G401.6 (cell line): ENCODE data around the gene STX2.
"Not testable (repeated sequence)": the region's sequence is repeated elsewhere in the genome, so short reads cannot be mapped to it uniquely, and the experiment has no call there.

Experiments
- FAIRE-seq: peaks from 2 replicates; lab custom pipeline; 2012; peaks lifted over from hg19 to GRCh38; lab: Jason Lieb, UNC

The STX2 gene

GRCh38 chr12:130796985-130797686, 41.9 kb downstream of the STX2 start:
- no peak for FAIRE-seq

DNA sequence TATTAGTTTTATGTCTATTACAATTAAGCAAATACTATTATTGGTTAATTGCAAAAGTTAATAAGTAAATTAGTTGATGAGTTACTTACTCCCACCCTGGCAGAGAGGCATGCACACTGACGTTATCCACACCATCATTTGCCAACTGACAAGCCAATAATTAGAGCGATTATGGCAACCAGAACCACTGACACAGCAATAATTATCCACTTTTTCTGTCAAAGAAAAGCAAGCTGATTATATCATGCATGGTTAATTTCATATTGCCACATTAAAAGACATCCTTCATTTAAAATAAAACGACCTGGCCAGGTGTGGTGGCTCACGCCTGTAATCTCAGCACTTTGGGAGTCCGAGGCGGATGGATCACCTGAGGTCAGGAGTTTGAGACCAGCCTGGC, 43.1 kb downstream of the STX2 start:
- FAIRE-seq = no peak

DNA sequence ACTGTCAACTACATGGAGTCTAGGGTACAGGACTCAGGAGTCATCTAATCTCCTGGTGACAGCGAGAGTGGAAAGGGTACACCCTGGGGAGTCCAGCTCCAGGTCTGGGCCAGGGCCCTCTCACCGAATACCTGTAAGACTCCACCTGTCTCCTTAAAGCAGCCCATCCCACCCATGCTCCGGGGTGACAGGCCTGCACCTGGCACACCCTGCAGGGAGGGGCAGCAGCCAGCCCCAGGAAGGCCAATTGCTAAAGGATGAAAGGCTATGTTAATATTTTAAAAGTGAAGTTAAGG, 45.5 kb downstream of the STX2 start:
- FAIRE-seq = no peak

DNA sequence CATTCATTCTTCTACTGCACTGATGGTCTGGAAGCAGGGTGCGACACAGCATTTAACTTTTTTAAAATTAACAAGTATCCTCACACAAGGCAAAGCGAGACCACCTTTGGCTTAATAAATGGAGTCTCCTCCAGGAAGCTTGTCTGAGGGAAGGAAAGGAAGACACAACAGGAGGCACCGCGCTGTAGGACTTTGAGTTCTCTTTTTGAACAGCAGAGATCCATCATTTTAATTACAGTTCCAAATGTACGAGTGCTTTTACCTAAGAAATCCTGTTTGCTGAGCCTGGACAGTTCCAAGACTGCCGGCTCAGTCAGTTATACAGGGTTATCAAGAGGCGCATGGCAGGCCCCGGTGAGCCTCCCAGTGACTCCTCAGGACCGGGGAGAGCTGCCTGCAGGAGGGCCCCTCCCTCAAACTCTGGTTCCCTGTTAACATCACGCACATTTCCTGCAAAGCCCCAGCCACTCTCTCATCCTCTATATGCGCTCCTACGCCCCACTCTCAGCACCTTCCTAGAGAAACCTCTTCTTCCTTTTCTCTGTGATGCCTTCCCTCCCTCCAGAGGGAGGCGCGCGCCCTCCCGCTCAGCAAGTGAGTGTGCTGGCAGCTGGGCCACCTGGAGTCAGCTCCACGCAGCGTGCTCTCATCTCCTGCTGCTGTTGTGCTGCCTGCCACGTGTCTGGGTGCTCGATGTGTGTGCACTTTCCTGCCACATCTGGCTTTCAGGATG, 46.1 kb downstream of the STX2 start:
- FAIRE-seq = no peak

GRCh38 chr12:130791629-130792028, 47.4 kb downstream of the STX2 start:
- no peak for FAIRE-seq

GRCh38 chr12:130788515-130788914, 50.5 kb downstream of the STX2 start:
- FAIRE-seq = no peak

DNA sequence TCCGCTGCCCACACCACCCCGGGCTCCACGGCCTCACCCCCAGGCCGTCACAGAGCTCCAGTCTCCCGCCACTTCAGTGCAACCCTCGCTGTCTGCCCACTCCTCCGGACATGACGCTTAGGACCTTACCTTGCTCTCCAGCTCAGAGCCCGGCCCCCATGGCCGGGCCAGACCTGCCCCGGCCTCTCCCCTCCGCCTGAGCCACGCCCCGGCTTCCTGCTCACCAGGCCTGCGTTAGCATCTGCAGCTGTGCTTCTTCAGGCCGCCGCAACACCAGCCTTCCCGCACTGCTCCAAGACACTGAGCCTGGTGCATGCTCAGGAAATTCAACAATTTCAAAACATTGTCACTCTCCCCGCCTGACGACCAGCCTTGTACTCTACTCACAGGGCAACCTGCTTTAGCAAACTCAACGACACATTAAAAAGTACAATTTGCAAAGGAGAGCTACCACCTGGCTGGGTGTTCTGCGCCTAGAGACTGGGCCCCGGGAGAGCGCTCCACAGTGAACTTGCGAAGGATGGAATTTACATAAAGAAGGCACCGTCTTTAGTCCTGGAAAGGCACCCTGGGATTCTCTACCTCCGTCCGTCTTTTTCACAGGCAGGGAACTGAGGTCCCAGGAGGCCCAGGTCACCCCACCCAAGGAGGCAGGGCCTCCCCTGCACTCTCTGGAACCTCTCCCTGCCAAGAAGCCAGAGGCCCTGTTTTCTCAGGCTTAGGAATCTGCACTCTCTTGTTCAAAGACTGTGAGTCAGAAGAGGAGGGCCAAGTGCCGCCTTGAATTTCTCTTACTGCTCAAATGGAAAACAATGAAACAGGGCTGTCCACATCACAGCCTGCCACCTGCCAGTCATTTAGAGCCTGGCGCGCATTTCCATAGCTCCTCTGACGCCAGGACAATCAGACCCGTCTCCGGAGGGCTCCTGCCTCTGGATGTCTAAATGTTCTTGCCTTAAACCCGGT, 51.3 kb downstream of the STX2 start:
- FAIRE-seq = no peak

DNA sequence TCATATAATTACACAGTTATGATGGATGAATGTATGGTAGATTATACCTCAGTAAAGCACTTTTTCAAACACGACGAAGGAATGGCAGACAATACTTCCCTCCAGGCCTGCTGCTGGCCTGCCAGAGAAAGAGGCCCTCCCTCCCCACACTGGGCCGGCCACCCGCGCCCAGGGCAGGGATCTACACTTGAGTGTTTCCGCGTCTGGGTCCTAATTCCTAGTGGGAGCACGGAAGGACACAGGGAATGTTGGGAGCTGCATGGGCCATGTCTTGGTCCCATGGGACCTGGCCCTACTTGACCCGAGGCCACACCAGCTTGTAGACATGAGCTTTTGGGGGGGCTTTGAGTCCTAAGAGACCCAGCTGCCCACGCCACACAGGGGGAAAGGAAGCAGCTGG, 52.0 kb downstream of the STX2 start:
- no peak for FAIRE-seq

DNA sequence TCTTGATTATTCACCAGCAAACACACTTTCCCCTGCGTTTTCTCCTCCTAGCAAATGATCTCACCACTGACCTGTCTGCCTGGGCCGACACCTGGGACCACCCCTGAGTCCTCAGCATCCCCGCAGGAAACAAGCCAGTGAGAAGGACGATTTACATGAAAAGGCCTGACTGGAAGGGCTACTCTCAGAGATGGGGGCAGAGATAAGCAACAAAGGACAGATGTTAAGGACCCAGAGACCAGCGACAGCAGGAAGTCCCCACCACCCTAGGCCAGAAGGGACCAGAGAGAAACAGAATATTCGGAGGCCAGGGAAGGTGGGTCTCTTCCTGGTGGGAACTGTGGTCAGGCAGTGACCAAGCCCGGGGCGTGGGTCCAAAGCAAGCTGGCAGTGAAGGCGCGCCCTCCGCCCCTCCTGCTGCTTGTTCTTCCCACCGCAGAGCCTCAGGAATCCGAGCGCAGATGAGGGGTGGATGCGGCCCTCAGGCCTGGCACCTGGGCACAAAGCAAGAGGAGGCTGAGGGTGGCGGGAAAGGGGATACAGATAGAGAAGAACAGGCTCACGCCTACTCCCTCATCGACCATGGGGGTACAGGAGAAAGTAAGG, 55.8 kb downstream of the STX2 start:
- no peak for FAIRE-seq

- FAIRE-seq = not testable (repeated sequence)
These were observed 56.8 kb downstream of the STX2 start for GRCh38 chr12:130782245-130782644.

DNA sequence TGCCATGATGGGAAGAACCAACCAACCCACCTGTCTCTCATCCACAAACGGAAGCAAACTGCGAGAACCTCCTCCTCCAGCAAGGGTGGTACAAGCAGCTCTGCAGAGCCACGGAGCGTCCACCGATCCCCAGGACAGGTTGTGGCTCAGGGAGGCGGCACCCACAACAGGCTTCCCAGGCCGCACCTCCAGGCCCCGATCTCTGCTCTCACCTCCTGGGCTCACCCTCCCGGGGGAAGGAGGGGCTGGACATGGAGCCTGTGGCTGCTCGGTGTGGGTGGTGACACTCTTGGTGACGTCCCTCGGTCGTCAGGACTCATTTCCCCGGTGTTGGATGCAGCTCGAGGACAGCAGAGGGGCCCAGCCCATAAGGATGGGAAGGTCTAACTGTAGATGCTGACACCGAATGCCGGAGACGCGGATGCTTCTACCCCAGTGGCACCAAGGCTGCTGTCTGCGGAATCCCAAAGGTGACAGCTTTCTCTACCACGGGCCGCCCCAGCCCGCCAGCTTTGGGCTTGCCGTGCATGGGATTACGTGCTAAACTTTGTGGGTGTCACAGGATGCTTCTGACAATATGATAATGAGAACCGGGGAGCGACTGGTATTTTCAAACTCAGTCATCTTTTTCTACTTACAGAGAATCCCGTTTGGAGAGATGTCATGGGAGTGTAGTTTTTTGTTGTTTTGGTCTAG, 58.0 kb downstream of the STX2 start:
- no peak for FAIRE-seq

DNA sequence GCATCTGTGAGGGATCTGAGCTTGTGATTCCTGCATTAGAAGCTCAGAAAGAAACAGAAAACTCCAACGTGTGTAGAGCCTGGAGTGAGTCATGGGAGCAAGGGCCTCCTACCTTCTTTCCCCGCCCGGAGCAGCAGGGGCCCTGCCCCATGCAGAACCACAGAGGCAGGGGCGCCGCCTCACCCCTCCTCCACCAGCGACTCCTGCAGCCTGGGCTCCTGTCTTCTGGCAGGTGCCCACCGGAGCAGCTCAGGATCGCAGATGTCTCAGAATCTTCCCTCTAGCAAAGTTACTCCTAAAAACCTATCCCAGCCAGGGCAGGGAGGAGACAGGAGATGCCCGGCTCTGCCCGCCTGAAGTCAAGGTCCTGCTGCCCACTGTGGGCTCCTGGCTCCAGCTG, 58.7 kb downstream of the STX2 start:
- FAIRE-seq = no peak

DNA sequence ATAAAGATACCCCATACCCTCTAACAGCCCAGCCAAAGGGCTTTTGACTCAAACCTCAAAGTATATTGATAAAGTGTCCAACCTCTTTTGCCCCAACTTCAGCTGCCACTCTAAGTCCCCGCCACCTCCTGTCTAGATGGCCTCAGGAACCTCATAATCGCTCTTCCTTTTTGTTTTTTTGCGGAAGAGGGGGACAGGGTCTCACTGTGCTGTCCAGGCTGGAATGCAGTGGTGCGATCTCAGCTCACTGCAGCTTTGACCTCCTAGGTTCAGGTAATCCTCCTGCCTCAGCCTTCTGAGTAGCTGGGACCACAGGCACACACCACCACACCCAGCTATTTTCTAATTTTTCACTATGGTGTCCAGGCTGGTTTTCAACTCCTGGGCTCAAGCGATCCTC, 60.3 kb downstream of the STX2 start:
- FAIRE-seq = no peak

DNA sequence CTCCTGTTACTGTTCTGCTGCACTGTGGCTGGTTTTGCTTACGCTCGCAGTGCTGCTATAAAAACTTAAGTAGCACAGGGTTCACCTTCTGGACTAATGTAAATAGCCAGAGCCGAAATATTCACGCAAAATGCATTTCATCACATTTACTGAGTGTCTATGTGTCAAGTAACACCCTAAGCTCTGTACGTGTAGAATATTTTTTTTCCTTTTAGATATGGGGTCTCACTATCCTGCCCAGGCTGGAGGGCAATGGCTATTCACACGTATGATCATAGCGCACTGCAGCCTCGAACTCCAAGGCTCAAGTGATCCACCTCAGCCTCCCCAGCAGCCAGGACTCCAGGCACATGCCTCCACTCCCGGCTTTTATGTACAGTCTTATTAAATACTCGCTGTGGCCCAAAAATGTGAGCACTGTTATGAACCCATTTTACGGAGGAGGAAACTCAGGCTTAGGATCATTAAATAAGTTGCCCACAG, 62.2 kb downstream of the STX2 start:
- no peak for FAIRE-seq

- FAIRE-seq = no peak
These were observed 62.8 kb downstream of the STX2 start for GRCh38 chr12:130775953-130776856.

DNA sequence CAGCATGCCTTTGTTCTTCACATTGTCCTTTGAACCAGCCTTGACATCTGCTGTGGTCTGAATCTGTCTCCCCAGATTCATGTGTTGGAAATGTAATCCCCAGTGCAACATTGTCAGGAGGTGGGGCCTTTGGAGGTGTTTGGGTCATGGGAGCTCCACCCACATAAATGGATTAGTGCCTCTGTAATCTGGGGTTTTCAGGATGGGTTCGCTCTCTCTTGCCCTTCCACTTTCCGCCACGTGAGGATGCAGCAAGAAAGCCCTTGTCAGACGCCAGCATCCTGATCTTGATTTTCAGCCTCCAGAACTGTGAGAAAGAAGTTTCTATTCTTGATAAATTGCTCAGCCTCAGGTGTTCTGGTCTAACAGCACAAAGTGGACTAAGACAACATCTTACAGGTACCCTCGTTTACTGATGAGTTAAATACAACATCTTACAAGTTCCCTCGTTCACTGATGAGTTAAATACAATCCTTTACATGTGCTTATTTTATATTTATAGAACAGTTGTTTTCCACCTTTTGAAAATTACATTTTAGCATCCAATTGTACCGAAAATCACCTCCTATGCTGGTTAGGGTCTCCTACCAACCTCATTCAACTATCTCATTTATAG, 68.5 kb downstream of the STX2 start:
- no peak for FAIRE-seq

DNA sequence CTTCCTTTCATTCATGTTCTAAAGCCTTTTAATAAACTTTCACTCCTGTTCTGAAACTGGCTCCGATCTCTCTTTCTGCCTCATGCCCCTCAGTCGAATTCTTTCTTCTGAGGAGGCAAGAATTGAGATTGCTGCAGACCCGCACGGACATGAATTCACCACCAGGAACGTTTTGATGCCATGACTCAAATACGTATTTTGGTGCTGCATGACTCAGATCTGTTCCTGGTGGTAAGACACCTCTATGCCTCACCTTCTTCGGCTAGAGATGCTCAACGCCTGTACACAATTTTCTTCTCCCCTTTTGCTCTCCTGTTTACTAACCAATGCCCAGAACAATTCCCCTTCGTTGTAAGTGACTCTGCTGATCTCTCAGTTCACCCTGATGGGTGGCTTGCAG, 70.9 kb downstream of the STX2 start:
- no peak for FAIRE-seq

GRCh38 chr12:130766470-130766869, 72.6 kb downstream of the STX2 start:
- FAIRE-seq = no peak

DNA sequence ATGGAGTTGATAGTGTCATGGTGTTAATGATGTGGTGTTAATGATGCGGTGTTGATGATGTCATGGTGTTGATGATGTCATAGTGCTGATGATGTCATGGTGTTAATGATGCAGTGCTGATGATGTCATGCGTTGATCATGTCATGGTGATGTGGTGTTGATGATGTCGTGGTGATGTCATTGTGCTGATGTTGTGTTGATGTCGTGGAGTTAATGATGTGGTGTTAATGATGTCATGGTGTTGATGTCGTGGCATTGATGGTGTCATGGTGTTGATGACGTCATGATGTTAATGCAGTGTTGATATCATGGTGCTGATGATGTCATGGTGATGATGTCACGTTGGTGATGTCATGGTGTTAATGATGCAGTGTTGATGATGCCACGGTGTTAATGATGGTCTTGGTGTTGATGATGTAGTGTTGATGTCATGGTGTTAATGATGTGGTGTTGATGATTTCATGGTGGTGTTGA, 73.8 kb downstream of the STX2 start:
- FAIRE-seq = no peak

- no peak for FAIRE-seq
These were observed 74.4 kb downstream of the STX2 start for GRCh38 chr12:130764475-130765185.
